HG03103 (cell line): Measurements from ENCODE around the gene EIF4B.
A peak's percentile ranks its signal among the peaks of the same experiment; 100 is the strongest.
"Not testable (repeated sequence)": the region's sequence is repeated elsewhere in the genome, so short reads cannot be mapped to it uniquely, and the experiment has no call there.

Experiments used
- ATAC-seq: cut with Tn5 transposase; IDR thresholded peaks from one replicate; pipeline ENCODE4 v1.9.1; 2021; ENCODE audit warnings: low read depth; ENCODE audit not compliant: unreplicated experiment

EIF4B gene, protein sequence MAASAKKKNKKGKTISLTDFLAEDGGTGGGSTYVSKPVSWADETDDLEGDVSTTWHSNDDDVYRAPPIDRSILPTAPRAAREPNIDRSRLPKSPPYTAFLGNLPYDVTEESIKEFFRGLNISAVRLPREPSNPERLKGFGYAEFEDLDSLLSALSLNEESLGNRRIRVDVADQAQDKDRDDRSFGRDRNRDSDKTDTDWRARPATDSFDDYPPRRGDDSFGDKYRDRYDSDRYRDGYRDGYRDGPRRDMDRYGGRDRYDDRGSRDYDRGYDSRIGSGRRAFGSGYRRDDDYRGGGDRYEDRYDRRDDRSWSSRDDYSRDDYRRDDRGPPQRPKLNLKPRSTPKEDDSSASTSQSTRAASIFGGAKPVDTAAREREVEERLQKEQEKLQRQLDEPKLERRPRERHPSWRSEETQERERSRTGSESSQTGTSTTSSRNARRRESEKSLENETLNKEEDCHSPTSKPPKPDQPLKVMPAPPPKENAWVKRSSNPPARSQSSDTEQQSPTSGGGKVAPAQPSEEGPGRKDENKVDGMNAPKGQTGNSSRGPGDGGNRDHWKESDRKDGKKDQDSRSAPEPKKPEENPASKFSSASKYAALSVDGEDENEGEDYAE

DNA sequence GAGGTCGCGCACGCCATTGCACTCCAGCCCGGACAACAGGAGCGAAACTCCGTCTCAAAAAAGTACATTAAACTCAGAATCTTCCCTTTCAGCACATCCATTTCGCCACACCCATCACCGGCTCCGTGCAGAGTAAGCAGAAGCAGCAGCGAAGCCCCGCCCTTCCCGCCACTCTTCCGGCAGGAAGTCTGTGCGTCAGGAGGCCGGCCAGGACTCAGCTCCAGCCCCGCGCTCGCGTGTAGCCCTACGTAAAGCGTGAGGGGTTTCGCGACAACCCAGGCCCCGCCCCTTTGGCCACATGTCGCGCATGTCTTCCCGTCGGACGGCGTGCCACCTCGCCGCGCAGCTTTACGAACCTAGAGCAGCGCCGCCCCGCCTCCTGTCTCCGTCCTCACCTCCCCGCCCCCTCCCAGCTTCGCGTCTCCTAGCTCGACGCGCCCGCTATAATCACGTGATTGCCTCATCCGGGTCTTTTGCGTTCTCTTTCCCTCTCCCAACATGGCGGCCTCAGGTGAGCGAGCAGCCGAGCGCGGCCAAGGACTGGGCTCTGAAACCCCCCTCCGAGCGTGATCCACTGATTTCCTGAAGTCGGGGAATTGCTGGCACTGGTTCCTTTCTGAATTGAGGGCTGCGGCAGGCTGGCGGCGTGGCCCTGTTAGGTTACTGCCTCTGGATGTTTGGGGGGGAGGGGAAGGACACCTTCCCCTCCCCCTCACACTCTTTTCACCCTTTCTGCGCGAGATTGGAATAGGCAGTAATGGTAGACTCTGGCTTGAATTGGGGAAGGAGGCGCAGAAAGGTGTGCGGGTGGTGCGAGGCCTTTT, at the start of gene EIF4B:
TSS of gene EIF4B (plus strand) at position 471 of the 824 bp plus-strand sequence. CDS start at position 499, 28 bp downstream.
- ATAC-seq: peak; percentile 81

DNA sequence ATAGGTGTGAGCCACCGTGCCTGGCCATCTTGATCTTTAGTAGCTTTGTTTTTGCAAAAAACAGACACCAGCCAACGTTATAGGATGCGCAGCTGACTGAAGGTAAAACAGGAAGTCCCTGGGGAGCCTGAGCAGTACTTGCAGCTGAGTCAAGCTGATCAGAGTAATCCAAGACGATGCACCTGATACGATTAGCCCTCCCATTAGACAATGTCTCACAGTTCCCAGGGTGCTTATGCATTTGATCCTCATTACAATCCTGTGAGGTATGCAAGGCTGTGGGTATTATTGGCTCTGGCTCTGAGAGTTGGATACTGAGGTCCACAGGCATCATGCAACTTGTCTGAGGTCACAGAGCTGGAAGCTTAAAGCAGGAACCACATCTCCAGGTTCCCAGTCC, 49.3 kb upstream of the EIF4B start:
- ATAC-seq: no peak

DNA sequence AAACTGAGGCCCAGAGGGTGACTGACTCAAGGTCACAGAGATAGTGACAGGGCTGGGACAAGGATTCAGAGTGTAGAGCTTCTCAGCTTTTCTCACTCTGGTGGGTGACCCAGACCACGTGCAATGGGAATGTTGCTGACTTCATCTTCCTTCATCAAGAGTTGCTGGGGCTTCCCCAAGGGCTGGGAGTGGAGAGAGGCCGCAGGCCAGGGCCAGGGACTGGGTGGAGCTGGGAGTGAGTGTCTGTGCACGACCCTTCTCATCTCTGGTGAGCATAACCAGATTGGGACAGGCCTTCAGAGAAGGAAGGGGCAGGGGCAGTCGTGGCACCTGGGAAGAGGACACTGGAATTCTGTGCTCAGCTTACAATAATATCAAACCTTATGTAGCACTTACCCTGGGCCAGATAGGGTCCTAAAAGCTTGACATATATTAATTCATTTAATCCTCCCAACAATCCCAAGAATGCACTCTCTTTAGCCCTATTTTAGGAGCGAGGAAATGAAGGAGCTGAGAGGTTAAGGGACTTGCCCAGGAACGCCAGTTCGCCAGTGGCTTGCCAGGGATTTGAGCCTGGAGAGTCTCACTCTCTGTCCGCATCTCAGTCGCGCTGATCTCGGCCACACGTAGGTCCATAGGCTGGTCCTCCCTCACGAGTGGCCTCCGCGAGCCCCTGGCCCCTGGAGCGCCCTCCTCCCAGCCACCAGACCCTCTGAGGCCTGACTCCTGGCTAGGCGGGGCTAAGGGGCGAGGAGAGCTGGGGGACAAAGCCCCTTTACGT, 41.5 kb upstream of the EIF4B start:
- ATAC-seq: no peak

DNA sequence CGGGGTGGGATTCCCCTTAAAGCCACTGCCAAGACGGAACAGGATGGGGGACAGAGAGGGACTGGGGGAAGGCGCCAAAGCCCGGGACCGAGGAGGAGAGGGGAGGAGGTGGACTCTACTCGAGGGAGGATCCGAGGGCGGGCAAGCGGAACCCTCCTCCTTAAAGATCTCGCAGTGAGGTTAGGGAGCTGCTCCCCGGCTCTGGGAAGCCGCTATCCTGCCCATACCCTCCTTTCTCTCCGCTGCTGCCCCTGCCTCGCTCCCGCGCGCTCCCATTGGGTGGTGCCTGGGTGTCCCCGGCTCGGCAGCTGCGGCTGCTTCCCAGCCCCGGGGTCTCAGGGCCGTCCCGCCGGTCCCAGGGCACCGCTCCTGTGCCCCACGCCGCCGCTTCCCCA, 40.9 kb upstream of the EIF4B start:
- ATAC-seq: no peak

DNA sequence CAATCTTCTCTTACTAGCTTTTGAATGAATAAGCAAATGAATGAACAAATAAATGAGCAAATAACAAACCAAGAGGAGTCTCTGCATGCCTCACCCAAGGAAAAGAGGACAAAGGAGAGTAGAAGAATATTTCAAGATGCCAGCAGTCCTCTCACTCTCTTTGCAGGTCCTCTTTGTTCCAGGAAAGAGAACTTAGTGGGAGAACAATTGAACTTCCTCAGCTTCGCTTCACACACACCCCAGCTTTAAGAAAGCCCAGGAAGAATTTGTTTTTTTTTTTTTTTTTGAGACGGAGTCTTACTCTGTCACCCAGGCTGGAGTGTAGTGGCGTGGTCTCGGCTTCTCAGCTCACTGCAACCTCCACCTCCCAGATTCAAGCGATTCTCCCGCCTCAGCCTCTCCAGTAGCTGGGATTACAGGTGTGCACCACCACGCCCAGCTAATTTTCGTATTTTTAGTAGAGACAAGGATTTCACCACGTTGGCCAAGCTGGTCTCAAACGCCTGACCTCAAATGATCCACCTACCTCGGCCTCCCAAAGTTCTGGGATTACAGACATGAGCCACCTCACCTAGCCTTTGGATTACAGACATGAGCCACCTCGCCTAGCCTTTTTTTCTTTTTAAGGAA, 37.0 kb upstream of the EIF4B start:
- no peak for ATAC-seq

DNA sequence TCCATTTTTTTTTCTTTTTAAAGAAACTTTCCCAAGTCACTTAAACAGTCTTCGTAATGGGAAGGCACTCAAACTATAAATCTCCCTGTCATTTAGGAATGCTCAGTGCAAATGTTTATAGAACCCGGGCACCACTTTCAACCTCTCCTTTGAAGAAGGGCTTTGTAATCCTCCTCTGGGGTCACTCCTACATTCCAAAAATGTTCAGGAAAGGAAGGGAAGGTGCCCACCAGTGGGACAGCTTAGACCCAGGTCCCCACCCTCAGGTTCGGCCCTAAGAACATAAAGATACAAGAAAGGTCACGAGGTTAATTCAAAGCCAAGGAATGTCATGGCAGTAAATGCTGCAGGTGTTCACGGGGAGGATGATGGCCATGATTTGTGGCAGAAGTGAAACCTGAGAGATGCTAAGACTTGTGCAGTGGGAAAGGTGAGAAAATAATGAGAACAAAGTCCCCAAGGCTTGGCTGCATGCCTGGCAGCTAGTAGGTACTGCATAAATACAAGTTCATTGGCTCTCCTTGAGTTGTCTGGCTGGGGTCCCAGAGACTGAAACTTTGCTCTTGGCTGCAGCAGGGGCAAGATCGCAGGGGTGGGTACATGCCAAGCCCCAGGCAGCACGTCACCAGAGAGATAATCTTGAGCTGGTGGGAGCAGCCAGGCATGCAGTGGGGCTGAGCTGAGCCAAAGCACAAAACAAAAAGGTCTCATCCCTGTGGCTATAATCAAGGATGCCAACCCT, 36.3 kb upstream of the EIF4B start:
- no peak for ATAC-seq

DNA sequence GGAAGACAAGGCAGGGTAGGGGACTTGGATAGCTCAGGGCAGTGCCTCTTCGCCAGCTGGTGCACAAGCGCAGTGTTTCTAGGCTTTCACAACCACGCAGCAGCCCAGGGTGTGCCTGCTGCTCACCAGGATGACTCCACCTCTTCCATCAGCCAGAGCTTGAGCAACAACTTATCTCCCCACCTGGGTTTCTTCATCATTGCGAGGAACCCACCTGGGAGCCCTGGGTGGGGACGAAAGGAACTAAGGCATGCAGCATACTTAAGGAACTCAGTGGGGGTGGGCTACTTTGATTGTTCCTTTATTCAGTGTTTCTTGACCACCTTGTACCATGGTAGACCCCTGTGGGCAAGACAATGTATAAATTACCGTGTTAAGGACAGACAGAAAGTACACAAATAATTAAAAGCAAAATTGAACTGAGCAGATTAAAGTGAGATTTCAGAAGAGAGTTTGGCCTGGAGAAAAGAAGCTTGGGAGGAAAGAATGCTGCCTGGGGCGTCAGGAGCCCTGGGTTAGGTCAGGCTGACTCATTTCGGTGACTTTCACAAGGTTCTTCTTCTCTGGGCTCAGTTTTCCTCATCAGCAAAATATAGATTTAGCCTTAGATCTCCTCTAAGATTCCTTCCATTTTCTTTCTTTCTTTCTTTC, 34.5 kb upstream of the EIF4B start:
- ATAC-seq: no peak

DNA sequence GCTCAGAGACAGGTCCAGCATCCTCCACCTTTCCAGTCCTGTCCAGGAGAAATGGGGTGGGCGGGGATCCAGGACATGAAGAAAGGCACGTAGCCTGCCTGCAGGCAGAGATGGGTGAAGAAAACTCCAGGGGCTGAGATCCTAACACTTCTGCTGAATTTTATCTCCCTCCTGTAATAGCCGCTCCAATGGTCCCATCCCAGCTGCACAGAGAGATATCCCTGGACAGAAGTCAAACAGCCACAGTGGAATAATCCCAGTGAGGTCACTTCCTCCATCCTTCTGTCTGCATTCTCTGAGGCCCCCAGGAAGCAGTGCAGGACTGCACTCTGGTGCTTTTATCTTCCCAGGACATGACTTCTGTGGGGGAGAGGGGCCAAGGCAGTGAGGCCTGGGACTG, 31.1 kb upstream of the EIF4B start:
- no peak for ATAC-seq

DNA sequence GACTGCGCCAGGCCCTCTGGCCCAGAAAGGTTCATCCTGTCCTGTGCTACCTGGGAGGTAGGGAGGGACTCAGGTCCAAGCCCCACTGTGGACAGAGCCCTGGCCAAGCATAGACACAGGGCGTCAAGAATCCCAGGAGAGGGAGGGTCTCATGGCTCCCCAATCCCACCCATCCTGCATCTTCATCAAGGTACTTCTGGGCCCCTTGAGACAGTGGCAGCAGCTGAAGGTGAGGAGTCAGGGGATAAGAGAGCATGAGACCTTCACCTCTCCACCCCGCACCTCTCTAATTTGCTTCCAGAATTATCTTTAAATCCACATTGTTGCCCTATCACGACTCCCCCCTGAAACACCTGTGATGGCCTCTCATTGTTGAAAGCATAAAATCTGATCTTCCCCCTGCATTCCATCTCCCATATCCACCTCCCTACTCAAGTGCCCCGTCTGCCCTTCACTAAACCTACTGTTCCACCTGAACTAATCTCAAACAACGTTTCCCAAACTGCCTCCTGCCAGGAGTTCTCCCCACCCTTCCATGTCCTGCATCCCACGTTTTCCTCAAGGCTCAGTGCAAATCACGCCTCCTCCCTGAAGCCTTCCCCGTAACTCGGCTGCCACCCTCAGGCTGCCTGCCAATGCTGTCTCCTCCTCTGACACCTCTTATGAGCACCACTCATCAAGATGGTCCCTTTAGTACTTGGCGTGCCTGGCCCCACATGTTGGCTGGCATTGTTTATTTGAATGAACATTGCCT, 30.3 kb upstream of the EIF4B start:
- ATAC-seq: no peak

DNA sequence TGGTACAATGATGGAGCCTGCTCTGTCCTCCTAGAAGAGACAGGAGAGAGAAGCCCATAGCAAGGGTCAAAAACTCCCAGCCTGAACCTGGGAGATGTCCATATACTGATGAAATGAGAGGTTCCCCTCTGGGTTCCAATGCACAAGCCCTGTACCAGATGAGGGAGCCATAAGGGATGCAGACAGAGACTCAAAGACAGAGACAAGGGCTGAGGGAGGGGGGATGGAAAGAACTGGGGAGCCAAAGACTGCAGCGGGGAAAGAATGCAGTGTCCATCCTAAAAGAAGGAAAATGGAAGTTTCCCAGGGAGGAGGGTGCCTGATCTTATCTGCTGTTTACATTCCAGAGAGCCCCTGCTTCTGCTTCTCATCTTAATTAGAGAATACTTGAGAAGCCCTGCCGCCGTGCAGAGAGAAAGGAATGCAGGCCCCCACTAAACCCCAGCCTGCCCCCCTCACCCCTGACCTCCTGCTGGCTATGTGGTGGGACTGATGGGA, 29.6 kb upstream of the EIF4B start:
- ATAC-seq: no peak

DNA sequence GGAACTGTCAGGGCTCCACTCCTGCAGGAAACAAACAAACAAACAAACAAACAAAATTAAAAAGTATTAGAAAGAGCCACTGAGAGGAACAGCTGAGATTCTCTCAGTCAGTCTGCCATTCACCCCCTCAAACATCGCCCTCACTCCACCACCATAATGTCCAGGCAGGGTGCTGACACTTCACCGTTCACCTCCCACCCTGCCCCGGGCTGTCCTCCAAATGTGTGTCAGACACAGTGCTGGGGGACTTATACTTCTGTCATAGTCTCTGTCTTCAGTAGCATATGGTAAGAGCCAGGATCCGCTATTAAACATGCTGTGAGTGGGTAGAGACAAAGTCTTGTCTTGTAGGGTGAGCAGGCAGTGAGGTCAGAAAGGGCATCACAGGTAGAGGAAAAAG, 29.1 kb upstream of the EIF4B start:
- no peak for ATAC-seq

DNA sequence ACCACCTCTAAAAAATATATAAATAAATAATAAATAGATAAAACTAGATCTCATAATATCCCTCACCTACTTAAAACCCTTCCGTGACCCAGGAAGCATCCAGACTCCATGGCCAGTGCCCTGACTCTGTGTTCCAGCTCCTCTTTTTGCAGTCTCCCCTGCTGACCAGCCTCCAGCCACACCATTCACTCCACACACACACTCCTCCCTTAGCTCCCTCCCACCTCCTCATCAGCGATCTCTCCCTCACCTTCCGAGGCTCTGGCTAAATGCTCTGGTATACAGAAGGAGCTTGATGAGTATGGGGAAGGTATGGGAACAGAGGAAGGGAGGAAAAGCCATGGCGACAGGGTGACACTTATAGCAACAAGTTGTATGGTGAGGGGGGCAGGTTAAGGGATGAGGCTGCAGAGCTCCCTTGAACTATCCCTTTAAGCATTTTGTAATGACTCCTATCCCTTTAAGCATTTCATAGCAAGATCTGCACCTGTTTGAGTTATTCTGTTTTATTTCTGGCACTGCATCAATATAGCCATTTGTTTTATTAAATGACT, 26.1 kb upstream of the EIF4B start:
- no peak for ATAC-seq

DNA sequence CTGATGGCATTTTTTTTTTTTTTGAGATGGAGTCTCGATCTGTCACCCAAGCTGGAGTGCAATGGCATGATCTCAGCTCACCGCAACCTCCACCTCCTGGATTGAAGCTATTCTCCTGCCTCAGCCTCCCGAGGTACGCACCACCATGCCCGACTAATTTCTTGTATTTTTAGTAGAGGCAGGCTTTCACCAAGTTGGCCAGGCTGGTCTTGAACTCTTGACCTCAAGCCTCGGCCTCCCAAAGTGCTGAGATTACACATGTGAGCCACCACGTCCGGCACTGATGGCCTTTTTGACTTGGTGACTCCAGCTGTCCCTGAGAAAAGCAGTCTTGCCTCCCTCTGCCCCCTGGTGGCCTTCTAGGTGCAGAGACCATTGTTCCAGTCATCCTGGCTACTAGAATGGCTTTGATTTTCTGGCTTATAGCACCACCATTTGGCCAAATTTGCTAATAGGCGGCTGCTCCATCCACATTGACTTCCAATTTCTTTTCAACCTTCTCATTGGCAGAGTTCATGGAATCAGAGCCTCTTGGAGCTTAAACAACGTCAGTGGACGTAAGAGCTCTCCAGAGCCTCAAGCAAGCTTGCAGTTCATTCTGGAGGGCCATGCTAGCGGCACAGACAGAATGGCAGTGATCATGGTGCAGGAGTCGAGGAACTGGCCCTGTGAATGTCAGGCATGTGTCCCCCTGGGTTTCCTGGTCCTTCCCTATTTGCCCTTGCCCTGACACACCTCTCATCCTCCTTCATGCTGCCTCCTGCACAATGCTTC, 25.4 kb upstream of the EIF4B start:
- peak; percentile 68 for ATAC-seq

DNA sequence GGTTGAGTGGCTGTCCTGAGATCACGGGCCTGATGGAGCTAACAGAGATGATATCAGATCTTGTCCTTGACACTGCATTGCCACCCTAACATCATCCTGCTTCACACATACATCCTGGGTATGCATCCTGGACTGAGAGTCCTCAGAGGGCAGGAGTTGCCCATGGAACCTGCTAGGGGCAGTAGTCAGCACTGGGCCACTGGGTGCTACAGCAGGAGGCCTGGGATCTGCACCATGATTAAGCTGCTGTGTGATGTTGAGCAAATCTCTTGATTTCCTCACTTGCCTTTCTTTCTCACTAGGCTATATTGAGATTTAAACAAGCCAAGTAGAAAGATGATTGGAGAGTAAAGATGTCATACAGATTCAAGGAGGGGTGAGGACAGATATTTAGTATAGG, 22.1 kb upstream of the EIF4B start:
- ATAC-seq: no peak

DNA sequence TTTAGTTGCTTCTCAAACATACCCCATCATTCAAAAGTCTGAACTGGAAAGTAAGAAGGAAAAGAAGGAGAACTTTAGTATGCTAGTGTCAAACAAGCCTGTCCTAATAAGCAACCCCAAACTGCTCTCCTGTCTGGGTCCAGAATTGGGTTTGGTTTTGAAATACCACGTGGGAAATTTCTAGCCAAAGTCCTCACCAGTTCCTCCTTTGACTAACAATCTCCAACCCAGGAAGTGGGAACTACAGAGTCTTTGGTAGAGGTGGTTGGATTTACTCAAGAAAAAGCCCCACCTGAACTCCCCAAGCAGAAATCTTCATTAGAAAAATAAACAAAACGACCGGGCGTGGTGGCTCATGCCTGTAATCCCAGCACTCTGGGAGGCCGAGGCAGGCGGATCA, 17.4 kb upstream of the EIF4B start:
- no peak for ATAC-seq

DNA sequence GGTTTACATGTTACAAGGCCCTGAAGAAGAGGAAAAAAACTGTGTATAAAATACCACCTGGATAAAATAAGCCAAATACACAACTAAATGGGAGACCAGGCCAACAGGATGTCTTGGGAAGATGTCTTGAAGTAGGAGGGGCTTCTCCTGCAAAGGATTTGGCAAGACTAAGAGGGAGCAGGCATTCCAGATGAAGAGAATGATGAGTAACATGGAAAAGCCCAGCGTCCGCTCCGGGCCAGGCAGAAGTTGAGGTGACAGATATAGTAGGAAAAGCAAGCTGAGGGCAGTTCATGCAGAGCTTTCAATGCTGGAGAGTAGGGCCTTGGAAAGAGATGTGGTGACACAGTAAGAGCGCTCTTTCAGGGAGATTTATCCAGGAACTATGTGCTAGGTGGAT, 16.1 kb upstream of the EIF4B start:
- no peak for ATAC-seq

DNA sequence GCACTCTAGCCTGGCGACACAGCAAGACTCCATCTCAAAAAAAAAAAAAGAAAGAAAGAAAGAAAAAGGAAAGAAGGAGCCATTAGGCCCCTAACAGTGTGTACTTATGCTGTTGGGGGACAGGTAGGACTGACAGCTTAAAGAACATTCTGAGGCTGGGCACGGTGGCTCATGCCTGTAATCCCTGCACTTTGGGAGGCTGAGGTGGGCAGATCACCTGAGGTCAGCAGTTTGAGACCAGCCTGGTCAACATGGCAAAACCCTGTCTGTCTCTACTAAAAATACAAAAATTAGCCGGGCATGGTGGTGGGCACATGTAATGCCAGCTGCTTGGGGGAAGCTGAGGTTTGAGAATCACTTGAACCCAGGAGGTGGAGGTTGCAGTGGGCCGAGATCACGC, 14.0 kb upstream of the EIF4B start:
- not testable (repeated sequence) for ATAC-seq
